ENCODE data around the gene ZNF385C.
"Not testable (repeated sequence)": the region's sequence is repeated elsewhere in the genome, so short reads cannot be mapped to it uniquely, and the experiment has no call there.

ZNF385C gene, protein sequence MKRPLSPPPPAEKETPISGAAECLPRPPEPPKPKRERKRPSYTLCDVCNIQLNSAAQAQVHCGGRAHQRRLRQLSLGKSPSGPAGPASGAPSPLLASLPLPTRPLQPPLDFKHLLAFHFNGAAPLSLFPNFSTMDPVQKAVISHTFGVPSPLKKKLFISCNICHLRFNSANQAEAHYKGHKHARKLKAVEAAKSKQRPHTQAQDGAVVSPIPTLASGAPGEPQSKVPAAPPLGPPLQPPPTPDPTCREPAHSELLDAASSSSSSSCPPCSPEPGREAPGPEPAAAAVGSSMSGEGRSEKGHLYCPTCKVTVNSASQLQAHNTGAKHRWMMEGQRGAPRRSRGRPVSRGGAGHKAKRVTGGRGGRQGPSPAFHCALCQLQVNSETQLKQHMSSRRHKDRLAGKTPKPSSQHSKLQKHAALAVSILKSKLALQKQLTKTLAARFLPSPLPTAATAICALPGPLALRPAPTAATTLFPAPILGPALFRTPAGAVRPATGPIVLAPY

DNA sequence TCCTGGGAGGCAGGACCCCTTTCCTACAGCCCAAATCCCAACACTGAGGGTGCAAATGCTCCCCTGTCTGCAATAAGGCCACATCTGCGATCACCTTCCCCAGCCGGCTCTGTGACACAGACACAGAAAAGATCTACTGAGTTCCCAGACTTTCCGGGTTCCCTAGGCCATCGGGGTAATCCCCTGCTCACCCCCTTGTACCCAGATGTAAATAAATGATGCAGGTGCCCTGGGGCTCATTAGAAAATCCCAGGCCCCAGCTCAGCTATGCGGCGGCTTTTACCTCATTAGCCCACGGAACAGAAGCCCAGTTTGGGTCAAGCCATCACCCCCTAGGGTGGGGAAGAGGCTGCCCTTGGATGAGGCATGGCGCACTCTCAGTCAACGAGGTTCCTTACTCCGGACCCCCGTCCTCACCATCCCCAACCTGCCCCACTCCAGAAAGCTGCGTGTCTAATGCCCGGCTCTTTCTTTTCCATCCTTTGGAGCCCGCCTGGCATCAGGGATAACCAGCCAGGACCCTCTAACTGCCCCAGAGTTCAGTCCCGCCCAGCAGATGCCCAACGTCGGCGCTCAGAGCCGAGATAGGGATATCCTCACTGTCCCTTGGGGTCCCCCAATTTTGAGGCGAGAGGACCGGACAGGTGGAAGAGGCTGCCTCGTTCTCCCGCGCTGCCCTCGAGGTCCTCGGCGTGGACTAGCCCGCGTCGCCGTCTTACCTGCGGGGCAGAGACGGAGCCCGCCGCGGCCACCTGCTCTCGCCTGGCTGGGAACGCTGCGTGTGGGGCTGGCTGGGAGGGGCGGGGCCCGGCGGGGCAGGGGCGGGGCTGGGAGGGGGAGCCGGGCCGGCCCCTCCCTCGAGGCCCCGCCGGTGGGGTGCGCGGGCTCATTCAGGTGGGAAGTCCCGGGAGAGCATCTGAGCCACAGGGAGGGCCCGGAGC lies at the start of gene ZNF385C:
Gene ZNF385C, minus strand, starts transcription at position 783 of the 941 bp plus-strand sequence. CDS start 35,417 bp downstream, outside the sequence.
- peak; percentile 46 to 48 for DNase-seq

DNA sequence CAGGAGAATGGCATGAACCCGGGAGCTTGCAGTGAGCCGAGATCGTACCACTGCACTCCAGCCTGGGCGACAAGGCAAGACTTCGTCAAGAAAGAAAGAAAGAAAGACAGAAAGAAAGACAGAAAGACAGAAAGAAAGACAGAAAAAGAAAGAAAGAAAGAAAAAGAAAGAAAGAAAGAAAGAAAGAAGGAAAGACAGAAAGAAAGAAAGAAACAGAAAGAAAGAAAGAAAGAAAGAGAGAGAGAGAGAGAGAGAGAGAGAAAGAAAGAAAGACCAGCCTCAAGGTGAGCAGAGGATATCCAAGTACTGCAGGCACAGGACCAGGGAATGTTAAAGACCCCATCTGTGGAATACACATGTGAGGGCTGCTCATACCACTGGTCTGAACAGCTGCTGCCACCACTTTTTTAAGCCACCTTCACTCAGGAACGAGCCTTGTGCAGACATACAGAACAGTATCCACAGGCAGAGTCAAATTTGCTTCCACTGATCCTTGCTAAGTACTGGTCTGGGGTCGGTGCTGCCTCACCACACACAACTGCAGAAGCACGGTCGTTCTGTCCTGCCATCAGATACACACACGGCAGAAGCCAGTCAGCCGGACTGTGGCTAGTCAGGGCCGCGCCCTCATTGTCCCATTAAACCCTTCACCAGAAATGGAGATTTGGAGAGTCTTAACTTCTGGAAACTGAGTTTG lies 48.8 kb upstream of the ZNF385C start:
- no peak for DNase-seq

DNA sequence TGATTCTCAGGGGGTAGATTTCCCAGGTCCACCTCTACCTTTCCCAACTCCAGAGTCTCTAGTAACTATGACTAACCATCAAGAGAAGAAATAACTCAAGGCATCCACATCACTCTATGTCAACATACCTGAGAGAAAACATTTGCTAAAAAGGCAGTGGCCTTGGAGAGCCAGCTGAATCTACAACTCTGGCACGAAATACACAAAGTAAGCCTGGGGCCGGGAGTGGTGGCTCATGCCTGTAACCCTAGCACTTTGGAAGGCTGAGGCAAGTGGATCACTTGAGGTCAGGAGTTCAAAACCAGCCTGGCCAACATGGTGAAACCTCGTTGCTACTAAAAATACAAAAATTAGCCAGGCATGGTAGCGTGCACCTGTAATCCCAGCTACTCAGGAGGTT lies 44.9 kb upstream of the ZNF385C start:
- not testable (repeated sequence) for DNase-seq

DNA sequence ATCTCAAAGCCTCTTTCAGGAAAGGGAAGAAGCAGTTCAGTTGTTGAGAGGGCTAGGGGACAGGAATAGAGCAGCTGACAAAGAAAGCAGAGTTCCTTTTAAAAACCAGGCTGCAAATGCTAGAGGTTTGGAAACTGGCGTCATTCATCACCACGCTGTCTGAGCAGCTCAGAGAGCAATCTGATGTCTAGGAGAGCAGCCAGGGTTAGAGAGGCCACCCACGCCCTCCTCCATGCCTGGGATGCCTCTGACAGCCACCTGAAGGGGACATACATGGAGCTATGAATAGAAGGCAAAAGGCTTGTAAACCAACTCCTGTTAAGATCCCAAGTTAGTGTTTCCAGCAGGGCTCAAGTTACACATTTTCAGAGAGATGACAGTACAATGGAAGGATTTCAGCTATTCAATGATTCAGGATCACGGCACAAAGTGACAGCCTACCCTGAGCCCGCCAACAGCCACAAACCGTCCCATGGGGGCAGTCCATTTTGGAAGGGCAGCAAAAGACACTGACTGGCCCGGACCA lies 44.2 kb upstream of the ZNF385C start:
- no peak for DNase-seq

DNA sequence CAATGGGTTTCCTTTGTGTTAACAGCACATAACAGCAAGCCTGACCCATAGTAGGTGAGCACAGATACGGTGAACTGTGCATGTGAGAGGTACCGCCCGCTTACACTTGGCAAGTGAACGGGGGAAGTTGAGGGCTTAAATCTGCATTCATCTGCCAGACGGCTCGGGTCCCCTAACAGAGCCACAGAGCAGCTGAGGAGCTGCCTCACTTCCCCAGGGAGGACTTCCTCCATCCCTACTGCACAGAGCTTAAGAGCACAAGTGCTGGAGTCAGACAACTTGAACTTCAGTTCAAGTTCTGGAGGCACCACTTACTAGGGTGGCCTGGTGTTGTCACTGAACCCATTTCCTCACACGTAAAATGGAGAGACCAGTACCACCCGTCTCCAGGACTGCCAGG lies 43.1 kb upstream of the ZNF385C start:
- DNase-seq, result no peak

DNA sequence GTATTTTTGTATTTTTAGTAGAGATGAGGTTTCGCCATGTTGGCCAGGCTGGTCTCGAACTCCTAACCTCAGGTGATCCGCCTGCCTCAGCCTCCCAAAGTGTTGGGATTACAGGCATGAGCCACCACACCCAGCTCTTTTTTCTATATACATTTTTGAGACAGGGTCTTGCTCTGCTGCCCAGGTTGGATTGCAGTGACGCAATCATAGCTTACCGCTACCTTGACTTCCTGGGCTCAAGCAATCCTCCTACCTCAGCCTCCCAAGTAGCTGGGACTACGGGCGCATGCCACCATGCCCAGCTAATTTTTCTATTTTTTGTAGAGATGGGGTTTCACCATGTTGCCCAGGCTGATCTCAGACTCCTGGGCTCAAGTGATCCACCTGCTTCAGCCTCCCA lies 42.4 kb upstream of the ZNF385C start:
- DNase-seq, result not testable (repeated sequence)

DNA sequence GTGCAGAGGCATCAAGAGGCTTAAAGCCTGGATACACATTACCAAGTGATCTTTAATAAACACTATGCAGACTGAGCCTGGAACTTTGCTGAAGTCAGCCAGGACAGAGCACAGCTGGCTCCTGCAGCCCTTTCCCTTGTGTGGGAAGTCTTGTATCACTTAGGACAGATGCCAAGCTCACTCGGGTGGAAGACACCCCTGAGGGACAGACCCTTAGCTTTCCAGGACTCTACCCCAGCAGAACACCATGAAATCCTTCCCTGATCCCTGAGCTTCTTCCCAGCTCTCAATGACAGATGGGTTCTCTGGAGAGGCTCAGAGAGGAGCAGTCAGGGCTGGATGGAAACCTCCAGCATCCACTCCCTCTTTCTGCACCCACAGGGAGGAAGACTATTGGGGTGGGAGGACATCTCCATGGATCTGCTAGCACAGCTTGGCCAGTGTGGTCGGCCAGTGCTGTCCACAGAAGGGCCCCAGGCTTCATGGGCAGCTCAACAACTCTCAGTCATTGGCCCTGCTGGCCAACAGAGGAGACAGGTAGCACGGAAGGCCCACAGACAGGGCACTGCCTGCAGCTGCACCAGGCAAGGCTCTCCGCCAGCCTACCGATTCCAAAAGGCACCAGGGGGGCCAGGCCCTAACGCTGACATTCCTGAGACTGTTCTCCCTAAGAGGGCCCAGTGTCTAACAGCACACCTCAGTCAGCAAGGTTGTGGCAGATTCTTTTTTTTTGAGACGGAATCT lies 40.6 kb upstream of the ZNF385C start:
- no peak for DNase-seq

DNA sequence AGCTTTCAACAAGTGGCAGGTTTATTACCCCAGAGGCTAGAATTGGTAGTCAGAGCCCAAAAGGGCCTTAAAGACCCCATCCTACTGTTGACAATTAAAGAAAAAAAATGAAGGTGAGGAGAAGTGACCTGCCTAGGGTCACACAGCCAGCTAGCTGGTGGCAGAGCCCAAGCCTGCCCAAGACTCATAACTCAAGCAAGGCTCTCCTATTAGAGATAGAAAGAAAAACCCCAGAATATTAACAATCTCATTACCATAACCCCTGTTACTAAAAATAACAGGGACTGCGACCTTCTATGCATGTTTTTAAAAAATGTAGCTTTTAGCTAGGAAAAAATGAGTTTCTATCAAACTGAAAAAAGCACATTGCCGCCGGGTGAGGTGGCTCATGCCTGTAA lies 38.4 kb upstream of the ZNF385C start:
- no peak for DNase-seq

DNA sequence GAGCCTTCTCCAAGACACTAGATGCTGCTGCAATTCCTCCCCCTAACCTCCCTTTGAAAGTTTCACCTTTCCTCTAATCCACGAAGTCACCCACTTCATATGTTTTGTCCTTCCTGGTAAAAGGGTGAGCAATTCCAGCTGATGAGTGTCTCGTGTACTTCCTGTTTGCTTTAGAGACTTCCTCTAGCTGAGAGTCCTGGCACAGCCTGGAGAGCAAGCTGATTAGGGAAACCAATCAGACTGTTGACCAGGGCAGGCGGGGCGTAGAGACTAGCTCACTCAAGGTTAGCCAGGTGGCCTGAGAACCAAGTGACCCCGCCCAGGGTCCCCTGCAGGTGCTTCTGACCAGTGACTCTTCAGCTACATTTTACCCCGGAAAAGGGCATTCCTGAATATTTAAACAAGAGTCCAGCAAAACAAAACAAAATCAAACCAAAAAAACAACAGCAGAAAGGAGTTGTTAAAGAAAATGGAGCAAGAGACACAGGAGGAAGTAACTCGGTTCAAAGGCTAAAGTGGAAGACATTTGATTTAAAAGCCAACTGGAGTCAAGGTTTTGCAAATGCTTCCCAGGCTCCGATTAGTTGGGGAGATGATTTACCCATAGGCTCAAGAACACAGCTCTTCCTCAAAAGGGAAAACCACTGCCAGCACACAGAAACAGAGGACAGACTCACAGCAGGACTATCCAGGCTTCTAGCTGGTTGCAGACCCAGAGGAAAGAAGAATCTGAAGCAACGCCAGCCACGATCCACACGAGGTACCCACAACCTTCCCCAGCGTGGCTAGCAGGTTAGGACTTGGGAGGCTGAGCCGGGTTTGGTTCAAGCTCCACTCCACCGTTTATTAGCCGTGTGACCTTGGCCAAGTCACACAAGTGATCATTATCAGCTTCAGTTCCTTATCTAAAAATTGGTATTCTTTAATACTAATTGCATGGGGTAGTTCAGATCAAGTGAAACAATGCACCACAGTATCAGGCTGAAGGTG lies 37.7 kb upstream of the ZNF385C start:
- no peak for DNase-seq

DNA sequence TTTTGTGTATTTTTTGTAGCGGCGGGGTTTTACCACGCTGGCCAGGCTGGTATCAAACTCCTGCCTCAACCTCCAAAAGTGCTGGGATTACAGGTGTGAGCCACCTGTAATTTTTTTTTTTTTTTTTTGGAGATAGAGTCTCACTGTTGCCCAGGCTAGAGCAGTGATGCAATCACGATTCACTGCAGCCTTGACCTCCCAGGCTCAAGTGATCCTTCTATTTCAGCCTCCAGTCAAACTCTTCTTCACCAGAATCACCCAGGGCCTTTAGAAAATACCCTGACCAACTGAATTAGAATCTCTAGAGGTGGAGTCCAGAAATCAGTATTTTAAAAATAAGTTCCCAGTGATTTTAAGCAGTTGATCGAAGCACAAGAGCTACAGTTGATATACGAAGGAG lies 36.9 kb upstream of the ZNF385C start:
- DNase-seq, result no peak

DNA sequence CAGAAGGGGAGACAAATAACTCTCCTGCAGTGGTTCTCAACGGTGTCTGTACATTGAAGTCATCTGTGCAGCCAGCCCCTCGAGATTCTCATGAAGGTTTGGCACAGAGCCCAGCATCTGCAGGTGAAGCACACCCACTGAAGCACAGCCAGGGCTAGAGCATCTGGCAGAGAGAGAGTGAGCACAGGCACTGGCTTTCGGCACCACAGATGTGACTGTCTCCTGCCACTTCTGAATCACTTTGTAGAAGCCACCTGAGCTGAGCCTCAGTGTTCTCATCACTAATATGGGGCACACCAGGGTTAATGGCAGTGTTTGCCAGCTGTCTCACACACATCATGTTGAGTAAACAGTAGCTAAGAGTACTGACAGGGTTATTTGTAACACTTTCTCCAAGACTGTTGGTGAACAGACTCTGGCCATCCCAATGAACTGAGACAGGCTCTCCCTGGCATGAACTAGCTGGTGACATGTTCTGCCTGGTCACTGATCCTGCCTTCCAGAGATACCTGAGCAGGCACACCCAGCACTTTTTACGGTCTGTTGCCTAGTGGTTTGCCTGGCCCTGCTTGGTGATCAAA lies 35.3 kb upstream of the ZNF385C start:
- peak; percentile 19 to 27 for DNase-seq

DNA sequence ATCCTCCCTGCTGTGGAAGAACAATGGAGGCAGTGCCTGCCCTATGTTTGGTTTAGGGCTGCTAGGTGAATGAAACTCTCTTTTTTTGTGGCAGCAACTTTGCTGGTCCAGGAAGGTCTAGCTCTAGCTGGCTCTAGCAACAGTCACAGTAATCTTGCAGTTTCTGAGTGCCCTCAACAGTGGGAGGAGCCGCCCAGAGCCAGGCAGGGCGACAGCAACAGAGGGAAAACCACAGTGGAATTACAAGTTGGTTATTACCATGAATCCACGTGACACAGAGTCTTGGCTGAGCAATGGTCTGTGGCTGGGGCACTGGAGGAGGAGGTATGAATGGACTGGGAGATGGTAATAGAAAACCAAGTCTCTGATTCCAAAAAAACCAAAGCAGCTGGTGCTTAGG lies 34.7 kb upstream of the ZNF385C start:
- DNase-seq, result no peak

DNA sequence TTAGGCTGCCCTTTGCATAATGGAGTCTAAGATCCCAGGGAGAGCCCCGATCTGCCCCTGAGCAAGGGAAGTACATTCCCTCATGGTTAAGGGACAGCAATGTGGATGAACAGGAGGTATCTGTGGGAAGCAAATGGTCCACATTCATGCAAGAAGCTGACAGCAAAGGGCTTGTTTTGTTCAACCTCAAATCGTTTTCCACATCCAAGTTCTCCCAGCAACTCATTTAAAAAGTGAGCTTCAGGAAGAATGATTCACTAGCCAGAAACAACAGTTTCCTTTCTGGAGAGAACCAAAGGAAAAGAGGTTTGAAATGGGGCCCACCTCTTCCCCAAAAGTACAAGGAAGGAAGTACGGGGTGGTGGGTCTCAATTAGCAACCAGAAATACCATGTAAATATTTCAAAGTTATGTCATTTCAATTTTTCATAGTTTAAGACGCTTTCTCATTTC lies 33.7 kb upstream of the ZNF385C start:
- no peak for DNase-seq

DNA sequence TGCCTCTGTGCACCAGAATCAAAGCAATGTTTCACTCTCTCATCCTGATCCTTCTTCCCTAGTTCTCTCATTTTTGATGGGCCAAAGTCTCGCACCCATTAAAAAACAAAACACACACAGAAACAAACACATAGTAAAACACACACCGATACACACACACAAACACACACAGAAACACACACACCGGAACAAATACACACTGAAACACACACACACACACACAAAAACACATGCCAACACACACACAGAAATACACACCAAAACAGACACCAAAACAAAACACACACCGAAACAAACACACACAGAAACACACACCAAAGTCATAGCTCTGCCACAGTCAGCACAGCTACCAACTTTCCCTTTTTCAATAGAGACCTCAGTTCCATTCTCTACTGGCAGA lies 33.0 kb upstream of the ZNF385C start:
- DNase-seq, result no peak

DNA sequence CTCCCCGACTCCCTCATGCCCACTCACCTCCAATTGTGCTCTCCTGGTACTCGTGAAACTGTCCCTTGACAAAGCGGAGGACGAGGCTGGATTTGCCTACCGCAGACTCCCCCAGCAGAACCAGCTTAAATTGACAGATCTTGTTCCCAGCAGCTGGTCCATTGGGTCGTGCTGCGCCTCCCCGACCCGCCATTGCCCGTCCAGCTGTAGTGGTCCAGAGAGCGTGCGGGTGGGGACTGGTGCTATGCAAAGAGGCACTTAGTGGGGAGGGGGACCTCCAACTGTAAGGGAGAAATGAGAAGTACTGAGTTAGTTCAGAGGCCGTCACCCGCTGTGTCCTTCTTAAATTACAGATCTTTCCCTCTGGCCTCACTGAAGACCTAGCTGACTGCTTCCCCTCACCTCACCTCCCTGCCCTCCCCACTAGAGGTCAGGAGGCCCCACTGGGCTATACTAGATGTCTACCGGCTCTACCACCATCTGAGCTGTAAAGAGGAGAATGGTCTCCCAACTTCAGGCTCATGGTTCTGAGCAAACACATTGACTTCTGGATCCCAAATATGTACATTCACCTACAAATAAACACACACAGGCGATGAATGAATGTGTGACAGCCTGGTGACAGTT lies 32.1 kb upstream of the ZNF385C start:
- no peak for DNase-seq

DNA sequence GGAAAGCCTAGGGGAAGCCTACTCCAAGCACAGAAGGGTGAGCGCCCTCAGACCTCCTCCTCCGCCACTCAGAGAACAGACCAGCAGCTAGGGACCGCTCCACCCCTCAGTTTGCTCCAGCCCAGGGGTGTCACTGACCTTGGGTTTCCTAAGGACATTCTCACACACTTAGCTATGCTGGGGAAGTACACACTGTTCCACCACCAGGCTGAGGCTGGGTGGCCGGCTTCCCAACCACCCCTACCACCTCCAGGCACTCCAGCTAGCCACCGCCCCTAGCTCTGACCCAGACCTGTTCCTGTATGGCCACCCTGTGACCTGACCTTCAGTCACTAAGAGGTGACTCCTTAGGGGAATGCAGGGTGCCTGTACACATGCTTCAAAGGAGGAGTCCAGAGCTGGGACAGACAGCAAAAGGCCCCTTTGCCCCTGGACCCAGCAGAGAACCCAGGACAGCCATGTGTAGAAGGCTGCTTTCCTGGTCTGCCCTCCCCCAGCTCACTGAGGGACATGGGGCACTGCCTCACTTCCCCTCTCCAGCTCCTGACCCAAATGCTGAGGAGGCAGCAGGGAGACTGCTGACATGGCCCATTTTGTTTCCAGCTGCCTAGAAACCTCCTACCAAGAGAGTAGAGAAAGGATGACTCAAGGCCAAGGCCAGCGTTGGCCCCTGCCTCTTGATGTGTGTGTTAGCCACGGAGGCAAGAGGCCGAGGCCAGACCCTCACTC lies 31.0 kb upstream of the ZNF385C start:
- no peak for DNase-seq

DNA sequence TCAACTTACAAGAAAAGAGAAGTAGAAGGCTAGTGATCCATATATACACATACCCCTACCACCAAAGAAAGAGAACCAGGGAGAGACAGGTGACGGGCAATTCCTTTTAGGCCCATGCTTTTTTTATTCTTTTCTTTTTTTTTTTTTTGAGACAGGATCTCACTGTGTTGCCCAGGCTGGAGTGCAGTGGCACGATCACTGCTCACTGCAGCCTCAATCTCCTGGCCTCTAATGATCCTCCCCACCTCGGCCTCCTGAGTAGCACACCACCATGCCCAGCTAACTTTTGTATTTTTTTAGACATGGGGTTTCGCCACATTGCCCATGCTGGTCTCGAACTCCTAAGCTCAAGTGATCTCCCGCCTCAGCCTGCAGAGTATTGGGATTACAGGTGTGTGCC lies 29.1 kb upstream of the ZNF385C start:
- no peak for DNase-seq

DNA sequence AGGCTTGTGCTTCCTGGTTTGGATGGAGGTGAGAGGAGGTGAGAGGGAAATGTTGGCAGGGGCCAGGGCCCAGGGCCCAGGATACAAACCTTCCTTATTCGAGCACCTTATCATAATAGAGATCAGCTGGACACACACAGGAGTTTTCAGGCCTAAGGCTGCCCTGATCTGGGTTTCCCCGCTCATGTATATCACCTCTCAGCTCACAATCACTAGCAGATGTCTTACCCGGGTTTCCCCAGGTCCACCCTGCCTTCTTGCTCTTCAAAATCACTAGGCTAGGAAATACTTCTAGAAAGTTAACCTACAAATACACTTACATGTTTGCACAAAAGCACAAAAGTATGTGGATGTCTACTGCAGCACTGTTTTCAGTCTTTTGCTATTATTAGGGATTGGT lies 28.6 kb upstream of the ZNF385C start:
- no peak for DNase-seq

DNA sequence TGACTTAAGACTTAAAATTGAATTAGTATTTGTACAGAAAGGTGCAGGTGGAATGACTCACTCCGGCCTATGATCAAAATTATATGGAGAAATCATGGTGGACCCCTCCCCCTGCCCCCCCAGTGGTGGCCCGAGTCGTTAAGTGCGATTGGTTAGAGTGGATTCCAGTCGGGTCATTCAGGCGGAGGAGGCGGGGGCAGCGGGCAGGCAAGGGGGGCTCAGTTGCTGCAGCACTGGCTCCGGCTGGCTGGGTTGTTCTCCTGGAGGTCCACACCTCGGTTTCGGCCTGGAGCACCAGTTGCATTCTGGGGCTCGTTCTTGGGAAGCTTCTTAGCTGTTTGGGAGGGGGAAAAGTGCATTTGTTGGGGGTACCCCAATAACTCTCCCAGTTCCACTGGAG lies 27.3 kb upstream of the ZNF385C start:
- no peak for DNase-seq

All from activated CD4-positive, alpha-beta T cell treated with anti-CD3 and anti-CD28 coated beads, Interleukin-2, amount 50 U/mL, for 4 hours (primary cell).